SU-DHL-6 (cell line): Measurements from ENCODE around the gene FHOD3.

ENCODE experiments used
- EZH2phosphoT487 ChIP-seq: fragments of 200-600 bp; sonication (generic), shearing (Covaris generic); conservative IDR thresholded peaks from 2 replicates; pipeline ENCODE4 v1.6.1; 2018; ENCODE audit warnings: mild to moderate bottlenecking, antibody characterized with exemption, low read length, moderate library complexity, mixed read lengths
- TF ChIP-seq, protein P1 (sequence below): fragments of 200-600 bp; sonication (generic); IDR thresholded peaks from one replicate; pipeline ENCODE4 v1.5.1; 2017; ENCODE audit warnings: antibody characterized with exemption, mild to moderate bottlenecking, low read length, moderate library complexity; ENCODE audit not compliant: insufficient read depth, poor library complexity, severe bottlenecking

DNA sequence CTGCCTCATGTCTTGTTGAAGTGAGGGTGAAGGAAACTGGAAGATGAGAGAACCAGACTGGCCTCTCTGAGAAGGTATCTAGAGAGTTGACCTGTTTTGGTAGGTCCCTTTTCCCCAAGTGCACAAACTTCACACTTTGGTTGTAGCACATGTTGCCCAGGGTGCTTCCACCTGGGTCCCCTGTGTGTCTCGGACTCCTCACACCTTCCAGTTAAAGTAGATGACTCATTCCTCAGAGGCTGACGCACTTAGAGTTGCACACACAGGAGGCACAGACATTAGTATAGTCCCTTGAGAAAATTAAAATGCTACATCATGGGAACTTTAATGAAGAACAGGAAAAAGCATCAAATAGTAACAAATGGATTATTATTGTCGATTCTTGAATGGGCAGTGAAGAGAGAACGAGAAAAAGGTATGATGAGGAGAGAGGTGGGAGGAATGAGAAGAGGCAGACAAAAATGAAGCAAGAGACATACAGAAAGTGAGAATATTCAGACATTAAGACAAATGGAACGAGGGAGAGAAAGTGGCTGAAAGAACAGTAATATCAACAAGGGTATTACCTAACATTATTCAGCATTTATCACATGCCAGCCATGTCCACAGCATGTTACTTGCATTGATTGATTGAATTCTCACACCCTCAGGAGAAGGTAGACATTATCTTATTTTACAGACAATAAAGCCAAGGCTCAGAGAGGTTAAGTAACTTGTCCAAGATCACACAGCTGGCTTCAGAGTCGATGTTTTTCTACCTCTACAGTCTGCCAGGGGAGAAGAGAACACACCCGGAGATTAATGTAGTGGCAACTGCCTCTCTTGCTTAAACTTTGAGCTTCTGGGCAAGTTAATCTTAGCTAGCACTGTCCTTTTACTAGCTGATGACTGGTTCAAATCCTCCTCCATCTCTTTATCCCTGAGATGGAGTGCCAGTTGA is 68.6 kb downstream of the FHOD3 start:
- TF ChIP-seq, protein P1, sequence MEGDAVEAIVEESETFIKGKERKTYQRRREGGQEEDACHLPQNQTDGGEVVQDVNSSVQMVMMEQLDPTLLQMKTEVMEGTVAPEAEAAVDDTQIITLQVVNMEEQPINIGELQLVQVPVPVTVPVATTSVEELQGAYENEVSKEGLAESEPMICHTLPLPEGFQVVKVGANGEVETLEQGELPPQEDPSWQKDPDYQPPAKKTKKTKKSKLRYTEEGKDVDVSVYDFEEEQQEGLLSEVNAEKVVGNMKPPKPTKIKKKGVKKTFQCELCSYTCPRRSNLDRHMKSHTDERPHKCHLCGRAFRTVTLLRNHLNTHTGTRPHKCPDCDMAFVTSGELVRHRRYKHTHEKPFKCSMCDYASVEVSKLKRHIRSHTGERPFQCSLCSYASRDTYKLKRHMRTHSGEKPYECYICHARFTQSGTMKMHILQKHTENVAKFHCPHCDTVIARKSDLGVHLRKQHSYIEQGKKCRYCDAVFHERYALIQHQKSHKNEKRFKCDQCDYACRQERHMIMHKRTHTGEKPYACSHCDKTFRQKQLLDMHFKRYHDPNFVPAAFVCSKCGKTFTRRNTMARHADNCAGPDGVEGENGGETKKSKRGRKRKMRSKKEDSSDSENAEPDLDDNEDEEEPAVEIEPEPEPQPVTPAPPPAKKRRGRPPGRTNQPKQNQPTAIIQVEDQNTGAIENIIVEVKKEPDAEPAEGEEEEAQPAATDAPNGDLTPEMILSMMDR = no peak
- TF ChIP-seq EZH2phosphoT487 = no peak
